Ovary (tissue), 3 donors: Measurements from ENCODE around the gene CYFIP1.

Experiments
- POLR2A ChIP-seq: fragments of 450-650 bp; IDR thresholded peaks from one replicate; pipeline ENCODE4 v1.6.1; 2017; ENCODE audit warnings: antibody characterized with exemption, mild to moderate bottlenecking, moderate library complexity
- TF ChIP-seq, protein P1 (sequence below), 3 donors: fragments of 450-650 bp in 2 of 3; fragments of 200-600 bp in 1 of 3; IDR thresholded peaks; one replicate each; pipeline versions ENCODE4 v1.5.1 to v1.8.0; 2016 to 2022; ENCODE audit warnings: antibody characterized with exemption in 3 of 3, mild to moderate bottlenecking in 1 of 3
- donor health status: DM: no; HTN: no; CAD: no.

DNA sequence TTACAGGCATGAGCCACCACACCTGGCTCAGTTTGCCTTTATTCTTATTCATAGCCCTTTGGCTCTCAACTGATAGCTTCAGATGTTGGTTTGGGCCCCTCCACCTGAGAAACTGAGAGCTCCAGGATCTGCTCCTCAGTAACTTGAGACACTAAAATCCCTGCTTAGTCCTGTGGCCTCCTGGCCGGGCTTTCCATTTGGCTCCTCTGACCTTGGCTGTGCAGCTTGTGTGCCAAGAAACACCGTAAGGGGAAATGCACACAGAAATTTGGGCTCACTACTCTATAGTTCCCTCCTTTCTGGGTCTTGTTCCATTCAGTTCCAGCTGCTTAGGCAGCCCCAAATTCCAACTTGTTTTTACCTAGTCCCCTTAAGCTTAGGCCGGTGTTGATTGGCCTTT lies 116.8 kb downstream of the CYFIP1 start:
- TF ChIP-seq, protein P1, sequence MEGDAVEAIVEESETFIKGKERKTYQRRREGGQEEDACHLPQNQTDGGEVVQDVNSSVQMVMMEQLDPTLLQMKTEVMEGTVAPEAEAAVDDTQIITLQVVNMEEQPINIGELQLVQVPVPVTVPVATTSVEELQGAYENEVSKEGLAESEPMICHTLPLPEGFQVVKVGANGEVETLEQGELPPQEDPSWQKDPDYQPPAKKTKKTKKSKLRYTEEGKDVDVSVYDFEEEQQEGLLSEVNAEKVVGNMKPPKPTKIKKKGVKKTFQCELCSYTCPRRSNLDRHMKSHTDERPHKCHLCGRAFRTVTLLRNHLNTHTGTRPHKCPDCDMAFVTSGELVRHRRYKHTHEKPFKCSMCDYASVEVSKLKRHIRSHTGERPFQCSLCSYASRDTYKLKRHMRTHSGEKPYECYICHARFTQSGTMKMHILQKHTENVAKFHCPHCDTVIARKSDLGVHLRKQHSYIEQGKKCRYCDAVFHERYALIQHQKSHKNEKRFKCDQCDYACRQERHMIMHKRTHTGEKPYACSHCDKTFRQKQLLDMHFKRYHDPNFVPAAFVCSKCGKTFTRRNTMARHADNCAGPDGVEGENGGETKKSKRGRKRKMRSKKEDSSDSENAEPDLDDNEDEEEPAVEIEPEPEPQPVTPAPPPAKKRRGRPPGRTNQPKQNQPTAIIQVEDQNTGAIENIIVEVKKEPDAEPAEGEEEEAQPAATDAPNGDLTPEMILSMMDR (IDR thresholded peaks at IDR 0.05) = no peak
- TF ChIP-seq POLR2A = no peak
